Measurements from ENCODE around the gene ATP6V1F.

ATP6V1F gene

DNA sequence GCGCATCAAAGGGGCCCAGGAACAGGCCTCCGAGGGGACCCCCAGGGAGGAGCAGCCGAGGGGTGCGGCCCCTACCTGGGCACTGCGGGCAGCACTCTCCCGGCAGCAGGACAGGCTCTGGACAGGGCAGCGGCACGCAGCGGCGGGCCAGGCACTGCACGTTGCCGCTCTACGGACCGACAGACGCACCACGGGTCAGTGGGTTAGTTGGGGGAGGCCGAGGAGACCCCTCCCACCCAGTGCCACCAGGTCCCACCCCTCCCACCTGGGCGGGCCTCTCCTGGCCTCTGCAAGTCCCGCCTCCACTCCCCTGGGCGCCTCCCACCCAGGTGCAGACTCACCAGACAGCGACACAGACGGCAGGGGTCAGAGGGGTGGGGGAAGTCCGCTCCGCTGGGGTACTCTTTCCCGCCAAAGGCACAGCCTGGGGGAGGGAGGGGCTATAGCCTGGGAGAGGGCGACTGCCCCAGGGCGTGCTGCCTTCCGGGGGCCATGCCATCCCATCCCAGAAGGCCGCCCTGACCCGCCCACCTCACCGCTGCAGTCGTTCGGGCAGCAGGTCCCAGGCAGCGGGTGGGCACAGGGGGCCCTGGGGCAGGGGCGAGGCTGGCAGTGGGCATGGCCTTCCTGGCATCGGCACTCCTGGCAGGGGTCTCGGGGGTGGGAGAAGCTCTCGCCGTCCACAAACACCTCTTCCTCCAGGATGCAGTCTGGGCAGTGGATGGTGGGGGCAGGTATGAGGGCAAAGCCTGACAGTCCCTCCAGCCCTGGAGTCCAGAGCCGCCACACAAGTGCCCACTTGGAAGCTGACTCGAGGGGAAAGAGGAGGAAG is 28.7 kb downstream of the ATP6V1F start:
- Histone ChIP-seq H3K9ac (ENCODE audit: low read length) (no peak overlapping the region), H3F3A (ENCODE audit: insufficient read depth) (0 out of 2 replicates have a peak, but pooled peaks cover 7% of the 10 kb centered on the region), H3K4me2 (ENCODE audit: low read depth, low read length, poor library complexity, severe bottlenecking) (no peak overlapping the region), H2AFZ (ENCODE audit: low read depth, low read length, severe bottlenecking) (no peak overlapping the region), H3K27me3 (ENCODE audit: low read length) (no peaks in the 10 kb centered on the region), H3K36me3 (ENCODE audit: low read length) (no peaks in the 10 kb centered on the region), H4K20me1 (ENCODE audit: low read depth, low read length) (no peaks in the 10 kb centered on the region), H3K9me3 (ENCODE audit: insufficient read depth, low read length) (peaks cover 5% of the 10 kb centered on the region; the same call in 1 of the 2 replicates), H3K9me2 (replicated peaks; ENCODE audit: insufficient read depth, low read length) (no peaks in the 10 kb centered on the region), H3K79me2 (ENCODE audit: insufficient read depth, low read length) (no peaks in the 10 kb centered on the region), H3K4me3 (ENCODE audit: insufficient read depth, low read length, poor library complexity, severe bottlenecking) (no peak overlapping the region), H3K27ac (ENCODE audit: low read depth, low read length) (no peak overlapping the region)
- TF ChIP-seq EZH2phosphoT487 (conservative IDR thresholded peaks at IDR 0.05; ENCODE audit: low read length): no peak
- TF ChIP-seq, protein P1, sequence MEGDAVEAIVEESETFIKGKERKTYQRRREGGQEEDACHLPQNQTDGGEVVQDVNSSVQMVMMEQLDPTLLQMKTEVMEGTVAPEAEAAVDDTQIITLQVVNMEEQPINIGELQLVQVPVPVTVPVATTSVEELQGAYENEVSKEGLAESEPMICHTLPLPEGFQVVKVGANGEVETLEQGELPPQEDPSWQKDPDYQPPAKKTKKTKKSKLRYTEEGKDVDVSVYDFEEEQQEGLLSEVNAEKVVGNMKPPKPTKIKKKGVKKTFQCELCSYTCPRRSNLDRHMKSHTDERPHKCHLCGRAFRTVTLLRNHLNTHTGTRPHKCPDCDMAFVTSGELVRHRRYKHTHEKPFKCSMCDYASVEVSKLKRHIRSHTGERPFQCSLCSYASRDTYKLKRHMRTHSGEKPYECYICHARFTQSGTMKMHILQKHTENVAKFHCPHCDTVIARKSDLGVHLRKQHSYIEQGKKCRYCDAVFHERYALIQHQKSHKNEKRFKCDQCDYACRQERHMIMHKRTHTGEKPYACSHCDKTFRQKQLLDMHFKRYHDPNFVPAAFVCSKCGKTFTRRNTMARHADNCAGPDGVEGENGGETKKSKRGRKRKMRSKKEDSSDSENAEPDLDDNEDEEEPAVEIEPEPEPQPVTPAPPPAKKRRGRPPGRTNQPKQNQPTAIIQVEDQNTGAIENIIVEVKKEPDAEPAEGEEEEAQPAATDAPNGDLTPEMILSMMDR (IDR thresholded peaks at IDR 0.05; ENCODE audit: insufficient read depth, low read length, poor library complexity, severe bottlenecking): no peak

GRCh38 chr7:128891942-128892269 is 29.2 kb downstream of the ATP6V1F start:
- no peaks in the 10 kb centered on the region for H3K79me2 ChIP-seq (ENCODE audit: insufficient read depth, low read length)
- no peaks in the 10 kb centered on the region for H3K36me3 ChIP-seq (ENCODE audit: low read length)
- H3K27ac ChIP-seq (ENCODE audit: low read depth, low read length): no peak overlapping the region
- H3K9me3 ChIP-seq (ENCODE audit: insufficient read depth, low read length): peaks cover 5% of the 10 kb centered on the region; the same call in 1 of the 2 replicates
- no peak overlapping the region for H2AFZ ChIP-seq (ENCODE audit: low read depth, low read length, severe bottlenecking)
- no peak overlapping the region for H3K4me3 ChIP-seq (ENCODE audit: insufficient read depth, low read length, poor library complexity, severe bottlenecking)
- no peaks in the 10 kb centered on the region for H3K27me3 ChIP-seq (ENCODE audit: low read length)
- H3F3A ChIP-seq (ENCODE audit: insufficient read depth): 0 out of 2 replicates have a peak, but pooled peaks cover 7% of the 10 kb centered on the region
- H3K9ac ChIP-seq (ENCODE audit: low read length): no peak overlapping the region
- H3K9me2 ChIP-seq (replicated peaks; ENCODE audit: insufficient read depth, low read length): no peaks in the 10 kb centered on the region
- H4K20me1 ChIP-seq (ENCODE audit: low read depth, low read length): no peaks in the 10 kb centered on the region
- TF ChIP-seq EZH2phosphoT487 (conservative IDR thresholded peaks at IDR 0.05; ENCODE audit: low read length): no peak
- TF ChIP-seq, protein P1 (IDR thresholded peaks at IDR 0.05; ENCODE audit: insufficient read depth, low read length, poor library complexity, severe bottlenecking): no peak
- no peak overlapping the region for H3K4me2 ChIP-seq (ENCODE audit: low read depth, low read length, poor library complexity, severe bottlenecking)

DNA sequence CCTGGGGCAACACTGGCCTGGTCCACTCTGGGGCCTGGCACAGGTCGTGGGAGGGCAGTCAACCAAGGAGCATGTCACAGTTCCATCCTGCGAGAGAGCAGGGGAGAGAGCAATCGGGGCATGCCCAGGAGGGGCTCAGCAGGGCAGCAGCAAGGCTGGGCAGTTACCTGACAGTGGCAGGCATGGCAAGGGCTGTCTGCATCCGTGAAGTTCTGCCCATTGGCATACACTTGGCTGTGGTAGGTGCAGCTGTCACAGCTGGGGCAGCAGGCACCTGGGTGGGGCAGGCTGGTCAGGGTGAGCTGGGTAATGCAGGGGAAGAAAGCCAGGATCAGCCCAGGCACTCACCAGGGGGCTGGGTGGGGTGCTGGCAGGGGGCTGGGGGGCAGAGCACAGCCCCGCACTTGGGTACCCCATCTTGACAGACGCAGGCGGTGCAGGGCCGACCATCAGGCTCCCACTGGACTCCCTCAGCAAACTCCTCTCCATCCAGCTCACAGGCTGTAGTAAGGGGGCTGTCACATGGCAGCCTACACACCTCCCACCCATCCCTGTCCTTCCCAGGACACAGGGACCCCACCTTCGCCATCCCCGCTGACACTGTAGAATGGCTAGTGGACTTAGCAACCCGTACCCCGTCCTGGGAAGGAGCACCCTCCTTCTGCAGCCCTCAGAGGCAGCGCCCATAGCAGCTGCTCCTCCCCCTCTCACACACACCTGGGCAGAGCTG is 30.0 kb downstream of the ATP6V1F start:
- Histone ChIP-seq H3K9me2 (replicated peaks; ENCODE audit: insufficient read depth, low read length) (no peaks in the 10 kb centered on the region), H2AFZ (ENCODE audit: low read depth, low read length, severe bottlenecking) (no peak overlapping the region), H3K9ac (ENCODE audit: low read length) (no peak overlapping the region), H4K20me1 (ENCODE audit: low read depth, low read length) (no peaks in the 10 kb centered on the region), H3F3A (ENCODE audit: insufficient read depth) (0 out of 2 replicates have a peak, but pooled peaks cover 7% of the 10 kb centered on the region), H3K4me2 (ENCODE audit: low read depth, low read length, poor library complexity, severe bottlenecking) (no peak overlapping the region), H3K4me3 (ENCODE audit: insufficient read depth, low read length, poor library complexity, severe bottlenecking) (no peak overlapping the region), H3K79me2 (ENCODE audit: insufficient read depth, low read length) (no peaks in the 10 kb centered on the region), H3K27me3 (ENCODE audit: low read length) (no peaks in the 10 kb centered on the region), H3K36me3 (ENCODE audit: low read length) (no peaks in the 10 kb centered on the region), H3K9me3 (ENCODE audit: insufficient read depth, low read length) (peaks cover 2% of the 10 kb centered on the region; the same call in 1 of the 2 replicates), H3K27ac (ENCODE audit: low read depth, low read length) (no peak overlapping the region)
- TF ChIP-seq EZH2phosphoT487 (conservative IDR thresholded peaks at IDR 0.05; ENCODE audit: low read length): no peak
- TF ChIP-seq, protein P1 (IDR thresholded peaks at IDR 0.05; ENCODE audit: insufficient read depth, low read length, poor library complexity, severe bottlenecking): no peak

Data from SU-DHL-6 (cell line).